H1 (cell line): Measurements from ENCODE around the gene TJP2. TPM values are rescaled to one million over a fixed set of nuclear protein-coding genes. Genes with fewer than 3 reads are reported as not detected.

Experiments
- CTCF ChIA-PET: fragments of 300-600 bp; sonication (Branson Sonifier 250); formaldehyde crosslinking; loops from one replicate; lab custom pipeline; 2021; ENCODE audit not compliant: partially characterized antibody; lab: Charles Lee
- POLR2A ChIA-PET: fragments of 300-600 bp; sonication (Branson Sonifier 250); formaldehyde crosslinking; loops from one replicate; lab custom pipeline; 2021; ENCODE audit warnings: inconsistent platforms; ENCODE audit not compliant: partially characterized antibody; lab: Charles Lee
- DNase-seq, 2 experiments: peaks; one replicate each; pipeline versions ENCODE4 v3.0.0 to v3.0.0-alpha.2; 2010 to 2022; ENCODE audit warnings: low spot score in 2 of 2, low read depth in 1 of 2, mixed read lengths in 1 of 2
- FAIRE-seq: peaks from 2 replicates; lab custom pipeline; 2011; peaks lifted over from hg19 to GRCh38; lab: Jason Lieb, UNC
- H2AFZ ChIP-seq: 2 replicates; pipeline ENCODE4 v1.8.1; 2012; ENCODE audit warnings: low read length, inconsistent platforms
- H2AK5ac ChIP-seq: 2 replicates; pipeline ENCODE4 v1.6.1; 2013; ENCODE audit warnings: low read depth, low read length
- H2BK120ac ChIP-seq: replicated peaks from 2 replicates; pipeline ENCODE3; 2013; ENCODE audit warnings: low read depth, low read length, inconsistent platforms
- H2BK12ac ChIP-seq: 2 replicates; pipeline ENCODE4 v1.6.1; 2013; ENCODE audit warnings: low read depth, low read length
- H2BK15ac ChIP-seq: 2 replicates; pipeline ENCODE4 v1.6.1; 2013; ENCODE audit warnings: low read length
- H2BK20ac ChIP-seq: 2 replicates; pipeline ENCODE4 v1.6.1; 2013; ENCODE audit warnings: low read length
- H2BK5ac ChIP-seq: 2 replicates; pipeline ENCODE4 v1.6.1; 2013; ENCODE audit warnings: low read depth, low read length
- H3K14ac ChIP-seq: 2 replicates; pipeline ENCODE4 v1.6.1; 2013; ENCODE audit warnings: inconsistent platforms; ENCODE audit not compliant: insufficient read length
- H3K18ac ChIP-seq: 2 replicates; pipeline ENCODE4 v1.6.1; 2013; ENCODE audit warnings: low read length; ENCODE audit errors: extremely low read depth
- H3K23ac ChIP-seq: 2 replicates; pipeline ENCODE4 v1.6.1; 2013; ENCODE audit warnings: inconsistent platforms; ENCODE audit not compliant: insufficient read length
- H3K23me2 ChIP-seq: 2 replicates; pipeline ENCODE4 v1.6.1; 2013; ENCODE audit warnings: low read depth, low read length
- H3K27ac ChIP-seq: 2 replicates; pipeline ENCODE4 v1.6.1; 2011; ENCODE audit warnings: low read depth, low read length, inconsistent platforms
- H3K27me3 ChIP-seq, 4 experiments: replicated peaks in 1 of 4; 1 replicate in 1 of 4; 2 replicates in 3 of 4; pipeline versions ENCODE4 v1.6.1 to v1.8.1; 2011 to 2013; ENCODE audit warnings: low read length in 3 of 4, mild to moderate bottlenecking in 3 of 4, inconsistent platforms in 2 of 4, mixed read lengths in 2 of 4, moderate library complexity in 1 of 4; ENCODE audit not compliant: control insufficient read depth in 3 of 4, insufficient read depth in 3 of 4; ENCODE audit errors: extremely low read depth in 1 of 4
- H3K36me3 ChIP-seq, 4 experiments: 2 replicates each; pipeline versions ENCODE4 v1.6.1 to v1.8.1; 2011 to 2013; ENCODE audit warnings: mild to moderate bottlenecking in 4 of 4, low read length in 3 of 4, moderate library complexity in 2 of 4, control low read depth in 1 of 4, inconsistent platforms in 1 of 4; ENCODE audit not compliant: insufficient read depth in 4 of 4, control insufficient read depth in 2 of 4
- H3K4ac ChIP-seq: replicated peaks from 2 replicates; pipeline ENCODE3; 2013; ENCODE audit warnings: low read length, low read depth, mixed read lengths, inconsistent platforms; ENCODE audit not compliant: insufficient read length
- H3K4me1 ChIP-seq, 4 experiments: replicated peaks in 1 of 4; 1 replicate in 1 of 4; 2 replicates in 3 of 4; pipeline versions ENCODE4 v1.6.1 to v1.8.1; 2011 to 2013; ENCODE audit warnings: low read length in 3 of 4, inconsistent platforms in 2 of 4, mixed read lengths in 1 of 4; ENCODE audit not compliant: insufficient read depth in 4 of 4, control insufficient read depth in 3 of 4
- H3K4me2 ChIP-seq, 2 experiments: 2 replicates each; pipeline versions ENCODE4 v1.6.1 to v1.8.1; 2011 to 2013; ENCODE audit warnings: low read depth in 2 of 2, low read length in 2 of 2, control low read depth in 1 of 2, inconsistent platforms in 1 of 2, mild to moderate bottlenecking in 1 of 2; ENCODE audit not compliant: insufficient read depth in 1 of 2
- H3K4me3 ChIP-seq, 4 experiments: fragments of 200-600, 300-600 bp in 1 of 4; sonication (generic), shearing (Covaris generic), sonication (Bioruptor Twin) in 1 of 4; 2 replicates each; pipeline versions ENCODE4 v1.5.1 to v1.8.1; 2011 to 2016; ENCODE audit warnings: low read length in 4 of 4, low read depth in 3 of 4, control low read depth in 2 of 4, inconsistent platforms in 2 of 4, mild to moderate bottlenecking in 2 of 4, mixed read lengths in 1 of 4, moderate library complexity in 1 of 4; ENCODE audit not compliant: insufficient read depth in 2 of 4; ENCODE audit errors: extremely low read depth in 1 of 4
- H3K56ac ChIP-seq: replicated peaks from 2 replicates; pipeline ENCODE3; 2013; ENCODE audit warnings: low read depth, mild to moderate bottlenecking, mixed read lengths, low read length, inconsistent platforms; ENCODE audit not compliant: insufficient read length
- H3K79me1 ChIP-seq: 2 replicates; pipeline ENCODE4 v1.6.1; 2013; ENCODE audit warnings: low read depth, low read length, control low read depth
- H3K79me2 ChIP-seq, 2 experiments: 2 replicates each; pipeline versions ENCODE4 v1.6.1 to v1.8.1; 2012 to 2013; ENCODE audit warnings: low read length in 2 of 2, mild to moderate bottlenecking in 2 of 2, inconsistent platforms in 1 of 2; ENCODE audit not compliant: insufficient read depth in 2 of 2, control insufficient read depth in 1 of 2
- H3K9ac ChIP-seq, 4 experiments: replicated peaks in 1 of 4; 1 replicate in 1 of 4; 2 replicates in 3 of 4; pipeline versions ENCODE4 v1.6.1 to v1.8.1; 2011 to 2013; ENCODE audit warnings: low read depth in 3 of 4, low read length in 3 of 4, control low read depth in 2 of 4, mild to moderate bottlenecking in 2 of 4, moderate library complexity in 2 of 4, inconsistent platforms in 1 of 4; ENCODE audit errors: extremely low read depth in 1 of 4
- H3K9me3 ChIP-seq, 2 experiments: 2 replicates each; pipeline versions ENCODE4 v1.6.1 to v1.8.1; 2012 to 2013; ENCODE audit warnings: mild to moderate bottlenecking in 2 of 2, moderate library complexity in 2 of 2, control low read depth in 1 of 2, inconsistent platforms in 1 of 2, low read depth in 1 of 2, low read length in 1 of 2, mixed read lengths in 1 of 2; ENCODE audit not compliant: insufficient read depth in 2 of 2
- H4K20me1 ChIP-seq, 2 experiments: replicated peaks in 1 of 2; 2 replicates each; pipeline versions ENCODE3 to v1.8.1; 2011 to 2013; ENCODE audit warnings: inconsistent platforms in 2 of 2, low read length in 2 of 2, mild to moderate bottlenecking in 1 of 2; ENCODE audit not compliant: insufficient read depth in 2 of 2, control insufficient read depth in 1 of 2
- H4K5ac ChIP-seq: 2 replicates; pipeline ENCODE4 v1.6.1; 2013; ENCODE audit warnings: low read length, low read depth, mixed read lengths, inconsistent platforms; ENCODE audit not compliant: insufficient read length
- H4K8ac ChIP-seq: 2 replicates; pipeline ENCODE4 v1.8.0; 2013; ENCODE audit warnings: mild to moderate bottlenecking, moderate library complexity, low read length, inconsistent platforms; ENCODE audit not compliant: insufficient read depth; ENCODE audit errors: extremely low read depth
- H4K91ac ChIP-seq: replicated peaks from 2 replicates; pipeline ENCODE3; 2013; ENCODE audit warnings: low read length, mixed read lengths, inconsistent platforms; ENCODE audit not compliant: insufficient read length
- ASH2L ChIP-seq: fragments of 200-600, 300-600 bp; sonication (generic); IDR thresholded peaks from one replicate; pipeline ENCODE4 v1.7.1; 2017; ENCODE audit warnings: low read length
- FOSL1 ChIP-seq: IDR thresholded peaks from 2 replicates; pipeline ENCODE4 v1.6.1; 2011; ENCODE audit warnings: mild to moderate bottlenecking, low read depth, low read length, moderate library complexity; ENCODE audit not compliant: insufficient read depth
- JUND ChIP-seq: IDR thresholded peaks from 2 replicates; pipeline ENCODE4 v1.6.1; 2011; ENCODE audit warnings: mild to moderate bottlenecking, improper control_type of control experiment, low read length
- MAFK ChIP-seq: IDR thresholded peaks from 2 replicates; pipeline ENCODE4 v1.6.1; 2012; ENCODE audit warnings: low read depth, mild to moderate bottlenecking, improper control_type of control experiment, low read length
- RAD21 ChIP-seq, 2 experiments: IDR thresholded peaks in 1 of 2; conservative IDR thresholded peaks in 1 of 2; 2 replicates each; pipeline ENCODE4 v1.6.1; 2011; ENCODE audit warnings: low read depth in 2 of 2, low read length in 2 of 2, improper control_type of control experiment in 1 of 2, inconsistent platforms in 1 of 2, mild to moderate bottlenecking in 1 of 2, moderate library complexity in 1 of 2
- RFX5 ChIP-seq: IDR thresholded peaks from 2 replicates; pipeline ENCODE4 v1.6.1; 2011; ENCODE audit warnings: low read depth, low read length, improper control_type of control experiment, borderline replicate concordance
- SP1 ChIP-seq: IDR thresholded peaks from 2 replicates; pipeline ENCODE4 v1.6.1; 2011; ENCODE audit warnings: low read depth, low read length
- TAF7 ChIP-seq: optimal IDR thresholded peaks from 2 replicates; pipeline ENCODE3; 2011; ENCODE audit warnings: low read depth, mild to moderate bottlenecking, inconsistent platforms, low read length, moderate library complexity, borderline replicate concordance
- TBP ChIP-seq: IDR thresholded peaks from 2 replicates; pipeline ENCODE4 v1.6.1; 2011; ENCODE audit warnings: low read depth, low read length, improper control_type of control experiment
- TCF12 ChIP-seq: IDR thresholded peaks from 2 replicates; pipeline ENCODE4 v1.6.1; 2011; ENCODE audit warnings: low read depth, mild to moderate bottlenecking, low read length
- WGBS, 2 experiments: shearing (Covaris generic) in 1 of 2; methylation state at CpG; one replicate each; pipeline versions ENCODE4 v1.1.6 to v1.1.7; 2013 to 2015; ENCODE audit warnings: low lambda C conversion rate in 2 of 2, mixed read lengths in 2 of 2, inconsistent platforms in 1 of 2, low coverage in 1 of 2, missing lambda C conversion rate in 1 of 2; ENCODE audit not compliant: insufficient replicate concordance in 2 of 2, insufficient coverage in 1 of 2, insufficient read length in 1 of 2; ENCODE audit errors: extremely low coverage in 1 of 2, missing lambda C conversion rate in 1 of 2; 5-methylcytosine and 5-hydroxymethylcytosine counted together
- polyA plus RNA-seq, 7 experiments: library from polyadenylated mRNA; depleted of rRNA in 3 of 7; stranded (reverse) in 5 of 7; unstranded in 2 of 7; fragments of >200 nt in 5 of 7; fragments of 200-250 nt in 2 of 7; gene quantifications; 1 replicate in 5 of 7; 2 replicates in 1 of 7; 4 replicates in 1 of 7; pipeline versions ENCODE4 v1.2.1 to v1.2.3, GENCODE V29; 2011 to 2013; ENCODE audit warnings: missing spikeins in 2 of 7, mixed read lengths in 2 of 7
- total RNA-seq: library from RNA; stranded (reverse); fragmentation: NEBNext Ultra II Directional; extraction: Animal tissue kit (Norgen Biotek cat#: 25700); gene quantifications from 2 replicates; pipeline ENCODE4 v1.2.1, GENCODE V29; 2021

The TJP2 gene
- total and polyA plus RNA-seq, 2 of the 8 experiments (the other 6 are each of a cell fraction or from before 2014, with no cell fraction given) = 54.9 to 137 TPM

DNA sequence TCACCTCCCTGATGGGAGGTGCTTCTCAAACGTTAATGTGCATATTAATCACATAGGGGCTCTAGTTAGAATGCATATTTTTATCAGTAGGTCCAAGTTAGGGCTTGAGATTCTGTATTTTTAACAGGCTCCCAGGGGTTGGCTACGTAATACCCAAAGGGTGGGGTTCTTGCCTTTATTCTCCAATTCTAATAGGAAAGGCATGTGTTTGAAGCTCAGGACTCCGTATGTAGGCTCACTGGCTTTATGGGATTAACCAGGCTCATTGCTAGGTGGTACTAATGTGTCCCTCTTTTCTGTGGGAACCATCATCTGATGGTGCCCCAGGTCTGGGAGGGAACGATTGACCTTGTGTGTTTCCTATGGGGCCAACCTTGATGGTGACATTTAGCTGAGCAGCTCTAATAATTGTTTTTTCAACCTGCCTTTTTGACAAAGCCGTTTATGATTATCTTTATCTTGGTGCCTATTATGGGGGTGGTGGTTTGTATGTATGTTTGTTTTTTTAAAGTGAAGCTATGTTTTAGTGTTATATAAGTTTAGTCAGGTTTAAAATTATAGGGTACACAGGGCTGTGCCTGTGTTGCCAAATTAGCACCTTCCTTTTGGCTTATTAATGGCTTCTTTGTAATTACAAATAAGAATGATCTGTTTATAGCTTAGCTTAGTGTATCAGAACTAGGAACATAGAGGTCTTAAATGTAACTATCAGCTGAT lies 20.8 kb downstream of the TJP2 start:
- H2AFZ ChIP-seq = no peak overlapping the region
- no peak overlapping the region for H4K8ac ChIP-seq
- no peak overlapping the region for H2AK5ac ChIP-seq
- H3K56ac ChIP-seq = no peak overlapping the region
- no peak overlapping the region for H2BK5ac ChIP-seq
- FAIRE-seq (no peak), DNase-seq (no peak)
- no peak overlapping the region for H3K4me3 ChIP-seq
- H2BK15ac ChIP-seq = no peak overlapping the region
- H3K23ac ChIP-seq = no peak overlapping the region
- 56% methylated on average over 5 of the region's 5 CpGs; no CpG with 5 or more reads in 1 of the 2 experiments for WGBS, 2 experiments
- no peak overlapping the region for H3K4me2 ChIP-seq
- H3K79me2 ChIP-seq = peaks cover 0 to 87% of the 10 kb centered on the region in 2 experiments; a peak in 3 of 4 replicates
- H3K14ac ChIP-seq = no peak overlapping the region
- no peak overlapping the region for H3K18ac ChIP-seq
- no peak overlapping the region for H4K91ac ChIP-seq
- H4K20me1 ChIP-seq = peaks cover 6 to 9% of the 10 kb centered on the region in 2 experiments
- no peak overlapping the region for H2BK12ac ChIP-seq
- H4K5ac ChIP-seq = no peak overlapping the region
- ChIA-PET CTCF (interaction anchor here (0.5 to 6.7 kb wide), 16 partner anchors 7 to 142 kb away, joined by 3 to 100 read pairs (median 4); no protein-coding TSS in a partner anchor), POLR2A (interaction anchor here (1.2 kb wide), 1 partner anchor 8 kb away, joined by 3 read pairs; no protein-coding TSS in a partner anchor)
- H3K9ac ChIP-seq = no peak overlapping the region
- no peak overlapping the region for H2BK120ac ChIP-seq
- TF ChIP-seq JUND (no peak), SP1 (no peak), RFX5 (no peak), TAF7 (no peak), FOSL1 (no peak), TCF12 (no peak), RAD21 (IDR thresholded peaks at IDR 0.05 in 1 of 2, conservative IDR thresholded peaks at IDR 0.05 in 1 of 2; ENCODE audit: low read depth in 2 of 2, low read length in 2 of 2) (no peak), TBP (no peak), MAFK (no peak), ASH2L (no peak)
- no peak overlapping the region for H2BK20ac ChIP-seq
- no peaks in the 10 kb centered on the region for H3K9me3 ChIP-seq
- H3K4ac ChIP-seq = no peak overlapping the region
- peaks cover 0 to 23% (median 7%) of the 10 kb centered on the region in 4 experiments; a peak in 6 of 7 replicates for H3K4me1 ChIP-seq
- peaks cover 8% of the 10 kb centered on the region for H3K79me1 ChIP-seq
- H3K36me3 ChIP-seq = no peaks in the 10 kb centered on the region
- H3K27ac ChIP-seq = no peak overlapping the region
- H3K27me3 ChIP-seq = no peaks in the 10 kb centered on the region
- no peaks in the 10 kb centered on the region for H3K23me2 ChIP-seq
